Upper lobe of left lung (tissue), 4 donors: ENCODE results near the gene ANKRD65.

ENCODE experiments used
- CTCF ChIP-seq, 6 experiments: fragments of 450-650 bp in 4 of 6; fragments of 200-600 bp in 2 of 6; sonication (generic) in 2 of 6; IDR thresholded peaks; one replicate each; pipeline ENCODE4 v1.5.1; 2016 to 2019; ENCODE audit warnings: antibody characterized with exemption in 6 of 6
- EP300 ChIP-seq, 4 donors: sonication (generic); formaldehyde crosslinking; IDR thresholded peaks; one replicate each; pipeline ENCODE4 v1.5.1; 2017; ENCODE audit warnings: antibody characterized with exemption in 4 of 4, control low read depth in 2 of 4
- POLR2A ChIP-seq, 4 donors: fragments of 450-650 bp; IDR thresholded peaks; one replicate each; pipeline ENCODE4 v1.5.1; 2016 to 2017; ENCODE audit warnings: antibody characterized with exemption in 4 of 4, mild to moderate bottlenecking in 2 of 4
- POLR2AphosphoS5 ChIP-seq, 2 donors: sonication (generic); formaldehyde crosslinking; IDR thresholded peaks; one replicate each; pipeline ENCODE4 v1.5.1; 2017; ENCODE audit warnings: antibody characterized with exemption in 2 of 2

- no peak for TF ChIP-seq CTCF (IDR thresholded peaks at IDR 0.05)
- no peak for TF ChIP-seq EP300 (IDR thresholded peaks at IDR 0.05)
- TF ChIP-seq POLR2A (IDR thresholded peaks at IDR 0.05), result no peak
- TF ChIP-seq POLR2AphosphoS5 (IDR thresholded peaks at IDR 0.05), result no peak
Measured at GRCh38 chr1:1439546-1440261, 18.6 kb upstream of the ANKRD65 start.
